ENCODE measurements around the gene NFIC. TPM values are rescaled to one million over a fixed set of nuclear protein-coding genes. Genes with fewer than 3 reads are reported as not detected.
"Not testable (repeated sequence)": the region's sequence is repeated elsewhere in the genome, so short reads cannot be mapped to it uniquely, and the experiment has no call there.

Gene NFIC
- total RNA-seq, 2 experiments from 2014 or later = 1.5 to 1.7 TPM

DNA sequence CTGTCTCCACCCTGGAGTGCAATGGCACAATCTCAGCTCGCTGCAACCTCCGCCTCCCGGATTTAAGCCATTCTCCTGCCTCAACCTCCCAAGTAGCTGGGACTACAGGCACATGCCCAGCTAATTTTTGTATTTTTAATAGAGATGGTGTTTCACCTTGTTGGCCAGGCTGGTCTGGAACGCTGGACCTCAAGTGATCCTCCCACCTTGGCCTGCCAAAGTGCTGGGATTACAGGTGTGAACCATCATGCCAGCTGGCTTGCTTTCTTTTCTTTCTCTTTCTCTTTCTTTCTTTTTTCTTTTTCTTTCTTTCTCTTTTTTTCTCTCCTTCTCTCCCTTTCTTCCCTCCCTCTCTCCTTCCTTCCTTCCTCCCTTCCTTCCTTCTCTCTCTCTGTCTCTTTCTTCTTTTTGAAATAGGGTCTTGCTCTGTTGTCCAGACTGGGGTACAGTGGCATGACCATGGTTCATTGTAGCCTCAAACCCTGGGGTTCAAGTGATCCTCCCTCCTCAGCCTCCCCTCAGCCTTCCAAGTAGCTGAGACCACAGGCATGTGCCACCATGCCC, 33.3 kb upstream of the NFIC start:
- no peaks in the 10 kb centered on the region for H3K4me1 ChIP-seq (ENCODE audit: insufficient read depth, low read length, poor library complexity, severe bottlenecking)
- POLR2A ChIA-PET = interaction anchor here (0.6 kb wide), 1 partner anchor 150 kb away, joined by 3 read pairs; no protein-coding TSS in a partner anchor
- no peaks in the 10 kb centered on the region for H3K9me2 ChIP-seq (ENCODE audit: insufficient read depth, low read length)
- DNase-seq (ENCODE audit: low spot score) = no peak
- CTCF ChIA-PET (ENCODE audit: unreplicated experiment) = no interaction called here
- no peaks in the 10 kb centered on the region for H3K36me3 ChIP-seq (ENCODE audit: insufficient read depth, low read length)
- no peak overlapping the region for H2AFZ ChIP-seq (ENCODE audit: low read length)
- H3K27ac ChIP-seq (ENCODE audit: low read depth, low read length, poor library complexity, severe bottlenecking) = no peak overlapping the region
- intact Hi-C loops (cut with micrococcal nuclease; ENCODE audit: unreplicated experiment) = no loop called here
- no TSS peak for BruUV-seq (replicated peaks)
- TF ChIP-seq EZH2phosphoT487 (IDR thresholded peaks at IDR 0.05; ENCODE audit: borderline replicate concordance, low read depth, low read length) (no peak), CTCF (conservative IDR thresholded peaks at IDR 0.05; ENCODE audit: low read length) (no peak)
- H3K4me2 ChIP-seq (ENCODE audit: low read length) = no peak overlapping the region
- H3K4me3 ChIP-seq (ENCODE audit: low read depth, low read length, poor library complexity, severe bottlenecking) = no peak overlapping the region
- no peaks in the 10 kb centered on the region for H3K9me3 ChIP-seq (ENCODE audit: low read length)
- no peaks in the 10 kb centered on the region for H3K79me2 ChIP-seq (ENCODE audit: insufficient read depth, low read depth, low read length)
- no peaks in the 10 kb centered on the region for H4K20me1 ChIP-seq (ENCODE audit: insufficient read depth, low read length)

DNA sequence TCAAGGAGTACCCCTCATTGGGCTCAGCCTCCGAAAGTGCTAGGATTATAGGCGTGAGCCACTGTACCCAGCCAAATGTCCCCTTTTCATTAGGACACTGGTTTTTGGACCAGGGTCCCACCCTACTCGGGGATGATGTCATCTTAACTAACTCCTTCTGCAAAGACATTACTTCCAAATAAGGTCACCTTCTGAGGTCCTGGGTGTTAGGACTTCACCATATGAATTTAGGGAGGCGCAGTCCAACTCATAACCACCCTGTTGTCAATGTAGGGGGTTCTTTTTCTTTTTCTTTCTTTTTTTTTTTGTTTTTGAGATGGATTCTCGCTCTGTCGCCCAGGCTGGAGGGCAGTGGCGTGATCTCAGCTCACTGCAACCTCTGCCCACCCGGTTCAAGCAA, 32.7 kb upstream of the NFIC start:
- H3K79me2 ChIP-seq (ENCODE audit: insufficient read depth, low read depth, low read length) = no peaks in the 10 kb centered on the region
- H3K4me1 ChIP-seq (ENCODE audit: insufficient read depth, low read length, poor library complexity, severe bottlenecking) = no peaks in the 10 kb centered on the region
- H3K9me3 ChIP-seq (ENCODE audit: low read length) = no peaks in the 10 kb centered on the region
- H3K27ac ChIP-seq (ENCODE audit: low read depth, low read length, poor library complexity, severe bottlenecking) = no peak overlapping the region
- H4K20me1 ChIP-seq (ENCODE audit: insufficient read depth, low read length) = no peaks in the 10 kb centered on the region
- no peaks in the 10 kb centered on the region for H3K9me2 ChIP-seq (ENCODE audit: insufficient read depth, low read length)
- intact Hi-C loops (cut with micrococcal nuclease; ENCODE audit: unreplicated experiment) = no loop called here
- ChIA-PET POLR2A (interaction anchor here (0.6 kb wide), 1 partner anchor 149 kb away, joined by 3 read pairs; no protein-coding TSS in a partner anchor), CTCF (ENCODE audit: unreplicated experiment) (no interaction called here)
- TF ChIP-seq CTCF (conservative IDR thresholded peaks at IDR 0.05; ENCODE audit: low read length) (no peak), EZH2phosphoT487 (IDR thresholded peaks at IDR 0.05; ENCODE audit: borderline replicate concordance, low read depth, low read length) (no peak)
- no peak overlapping the region for H2AFZ ChIP-seq (ENCODE audit: low read length)
- H3K4me3 ChIP-seq (ENCODE audit: low read depth, low read length, poor library complexity, severe bottlenecking) = no peak overlapping the region
- H3K4me2 ChIP-seq (ENCODE audit: low read length) = no peak overlapping the region
- no peak for DNase-seq (ENCODE audit: low spot score)
- no TSS peak for BruUV-seq (replicated peaks)
- H3K36me3 ChIP-seq (ENCODE audit: insufficient read depth, low read length) = no peaks in the 10 kb centered on the region

GRCh38 chr19:3334749-3335430, 31.5 kb upstream of the NFIC start:
- CTCF ChIA-PET (ENCODE audit: unreplicated experiment); H3K9me3 ChIP-seq (ENCODE audit: low read length); H4K20me1 ChIP-seq (ENCODE audit: insufficient read depth, low read length); H3K79me2 ChIP-seq (ENCODE audit: insufficient read depth, low read depth, low read length); H3K9me2 ChIP-seq (ENCODE audit: insufficient read depth, low read length); POLR2A ChIA-PET; H2AFZ ChIP-seq (ENCODE audit: low read length); H3K4me3 ChIP-seq (ENCODE audit: low read depth, low read length, poor library complexity, severe bottlenecking); H3K4me2 ChIP-seq (ENCODE audit: low read length); H3K36me3 ChIP-seq (ENCODE audit: insufficient read depth, low read length); intact Hi-C loops (cut with micrococcal nuclease; ENCODE audit: unreplicated experiment); BruUV-seq (replicated peaks); H3K27ac ChIP-seq (ENCODE audit: low read depth, low read length, poor library complexity, severe bottlenecking); DNase-seq (ENCODE audit: low spot score); H3K4me1 ChIP-seq (ENCODE audit: insufficient read depth, low read length, poor library complexity, severe bottlenecking): not testable (repeated sequence)
